Posterior vena cava (tissue), 2 donors: ENCODE results near the gene UVSSA. TPM values are rescaled to one million over a fixed set of nuclear protein-coding genes. Genes with fewer than 3 reads are reported as not detected.

Experiments
- DNase-seq: peaks from one replicate; pipeline ENCODE4 v3.0.0-alpha.2; 2020; ENCODE audit warnings: low spot score
- intact Hi-C, 2 donors: fragments of 100-400 bp; cut with DNase I; formaldehyde crosslinking; loops; one replicate each; pipeline versions ENCODE4 v1.14.1 to v1.14.2; 2022 to 2023
- total RNA-seq, 2 donors: library from RNA; stranded (reverse); fragmentation: NEBNext Ultra II Directional; extraction: Animal tissue kit (Norgen Biotek cat#: 25700); gene quantifications; one replicate each; pipeline ENCODE4 v1.2.1, GENCODE V29; 2021
- donor health status: DM: yes; HTN: yes; CAD: no.
- donor health status: DM: yes; HTN: yes; CAD: no.

The UVSSA gene
- total RNA-seq, 2 donors from 2014 or later: 14.3 to 14.7 TPM

- intact Hi-C loops: no loop called here
- peak; percentile 43 for DNase-seq
Measured at GRCh38 chr4:1398681-1399507, 51.9 kb downstream of the UVSSA start.

- DNase-seq: peak; percentile 40
Measured at GRCh38 chr4:1399508-1400190, 52.6 kb downstream of the UVSSA start.

GRCh38 chr4:1400191-1400805 lies 53.3 kb downstream of the UVSSA start:
- intact Hi-C loops: no loop called here
- DNase-seq: peak; percentile 58

More at GRCh38 chr4:1399508-1400190, 52.6 kb downstream of the UVSSA start:
- intact Hi-C loops: no loop called here

- peak; percentile 54 for DNase-seq
- intact Hi-C loops: no loop called here
Measured at GRCh38 chr4:1400831-1401408, 53.9 kb downstream of the UVSSA start.

- intact Hi-C loops: no loop called here
- peak; percentile 64 for DNase-seq
Measured at GRCh38 chr4:1401409-1402020, 54.5 kb downstream of the UVSSA start.

DNA sequence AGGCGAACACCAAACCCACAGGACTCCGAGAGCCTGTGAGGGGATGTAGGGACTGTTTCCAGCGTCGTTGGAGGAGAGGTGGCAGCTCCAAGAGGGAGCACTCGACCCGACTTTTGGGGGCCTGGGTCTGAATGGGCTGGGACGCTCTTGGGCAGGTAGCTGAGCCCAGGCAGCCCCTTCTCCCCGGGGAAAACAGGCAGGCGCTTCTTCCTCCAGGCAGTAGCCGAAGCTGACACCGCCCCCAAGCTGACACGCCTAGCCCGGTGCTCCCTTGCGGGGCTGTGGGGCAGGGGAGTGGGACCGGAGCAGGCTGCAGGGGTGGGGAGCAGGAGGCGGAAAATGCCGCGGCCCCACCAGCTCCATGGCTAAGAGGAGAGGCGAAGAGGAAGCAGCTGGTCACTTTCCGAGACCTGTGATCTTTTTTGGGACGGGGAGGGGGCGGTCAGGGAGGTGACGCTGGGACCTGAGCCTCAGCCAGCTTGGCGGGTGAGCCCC lies 55.1 kb downstream of the UVSSA start:
- peak; percentile 78 for DNase-seq
- intact Hi-C loops: no loop called here

GRCh38 chr4:1402516-1403091 lies 55.6 kb downstream of the UVSSA start:
- DNase-seq: peak; percentile 67

DNA sequence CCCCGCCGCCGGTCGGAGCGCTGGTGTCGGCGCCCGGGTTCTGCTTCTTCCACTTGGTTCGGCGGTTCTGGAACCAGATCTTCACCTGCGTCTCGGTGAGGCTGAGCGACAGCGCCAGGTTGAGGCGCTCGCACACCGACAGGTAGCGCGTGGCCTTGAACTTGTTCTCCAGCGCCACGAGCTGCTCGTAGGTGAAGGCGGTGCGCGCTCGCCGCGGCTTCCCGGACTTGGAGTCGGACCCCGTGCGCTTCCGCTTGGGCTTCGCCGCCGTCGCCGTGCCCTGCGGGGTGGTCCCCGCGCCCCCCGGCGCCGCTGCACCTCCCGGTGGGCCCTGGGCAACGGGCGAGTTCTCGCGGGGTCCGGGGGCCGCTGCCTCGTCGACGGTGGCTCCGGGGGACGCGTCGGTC lies 56.2 kb downstream of the UVSSA start:
- DNase-seq: peak; percentile 53
- intact Hi-C loops: no loop called here

More at GRCh38 chr4:1402516-1403091, 55.6 kb downstream of the UVSSA start:
- intact Hi-C loops: no loop called here

DNA sequence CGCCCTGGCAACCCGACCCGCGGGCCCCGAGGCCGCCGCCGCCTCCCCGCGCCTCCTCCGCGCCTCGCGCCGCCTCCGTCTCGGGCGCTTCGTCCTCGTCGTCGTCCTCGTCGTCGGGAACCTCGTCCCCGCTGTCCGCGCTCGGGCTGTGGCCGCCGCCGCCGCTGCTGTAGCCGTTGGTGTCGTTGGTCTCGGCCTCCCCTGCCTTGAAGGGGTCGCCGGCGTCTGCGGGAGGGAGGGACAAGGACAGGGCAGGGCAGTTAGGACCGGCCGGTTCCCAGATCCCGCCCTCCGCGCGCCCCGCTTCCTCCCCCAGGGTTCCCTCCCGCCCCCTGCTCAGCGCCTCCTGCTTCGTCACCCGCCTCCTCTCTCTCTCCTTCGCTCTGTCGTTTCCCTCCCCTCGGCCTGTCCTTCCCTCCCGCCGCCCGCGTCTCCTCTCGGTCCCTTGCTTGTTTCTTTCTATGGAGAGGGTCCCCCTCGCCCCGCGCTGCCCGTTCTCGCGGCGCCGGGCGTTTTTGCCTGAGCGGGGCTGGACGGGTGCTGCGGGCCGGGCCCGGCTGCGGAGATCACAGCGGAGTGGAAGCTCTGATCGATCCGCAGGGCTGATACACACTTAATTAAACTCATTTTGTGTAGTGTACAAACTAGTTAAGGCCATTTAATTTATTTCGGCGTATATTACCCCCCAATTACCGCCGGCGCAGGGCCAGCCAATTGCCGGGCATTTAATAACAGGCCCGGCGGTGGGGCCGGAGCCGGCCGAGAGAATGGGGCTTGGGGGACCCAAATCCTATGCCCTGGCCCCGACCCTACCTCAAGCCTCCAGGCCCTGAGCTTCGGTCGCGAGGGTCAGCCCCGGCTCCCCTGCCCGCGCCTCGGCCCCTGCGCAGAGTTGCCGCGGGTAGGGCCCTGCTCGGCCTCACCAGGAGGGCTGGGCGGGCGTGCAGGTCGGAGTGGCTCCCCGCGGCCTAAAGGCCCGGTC lies 56.9 kb downstream of the UVSSA start:
- intact Hi-C loops: no loop called here
- DNase-seq: peak; percentile 77

GRCh38 chr4:1404573-1405253 lies 57.7 kb downstream of the UVSSA start:
- intact Hi-C loops: no loop called here
- peak; percentile 71 for DNase-seq

- no peak for DNase-seq
- intact Hi-C loops: no loop called here
Measured at GRCh38 chr4:1405254-1405635, 58.2 kb downstream of the UVSSA start.

GRCh38 chr4:1405636-1406393 lies 58.8 kb downstream of the UVSSA start:
- intact Hi-C loops: no loop called here
- peak; percentile 71 for DNase-seq

DNA sequence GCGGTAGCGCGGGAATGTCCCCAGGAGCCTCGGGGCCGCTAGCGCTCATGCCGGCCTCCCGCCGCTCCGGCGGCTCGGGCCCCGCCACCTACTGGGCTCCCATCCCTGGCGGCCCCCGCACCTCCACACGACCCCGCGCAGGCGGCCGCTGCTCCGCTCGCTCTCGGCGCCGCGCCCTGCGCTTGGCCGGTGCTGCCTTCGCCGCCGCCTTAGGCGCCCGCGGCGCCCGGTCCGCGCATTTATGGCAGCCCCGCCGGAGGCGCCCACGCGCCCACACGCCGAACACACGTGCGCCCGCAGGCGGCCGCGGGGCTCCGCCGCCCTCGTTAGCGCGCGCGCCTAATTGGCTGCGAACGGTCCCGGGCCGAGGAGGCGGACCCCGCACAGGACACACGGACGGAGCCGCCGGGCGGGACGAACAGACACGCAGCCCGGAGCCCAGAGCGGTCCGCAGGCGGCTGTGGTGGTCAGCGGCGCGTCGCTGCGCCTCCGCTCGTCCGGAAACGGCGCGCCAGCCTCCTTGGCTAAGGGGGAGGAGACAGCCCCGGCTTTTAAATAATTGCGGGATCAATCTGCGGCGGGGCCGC lies 59.5 kb downstream of the UVSSA start, which contains the start of gene NKX1-1:
TSS of gene NKX1-1 (minus strand) at position 49 of the 587 bp plus-strand sequence. CDS start at position 49, 0 bp downstream.
- DNase-seq: peak; percentile 71
- intact Hi-C loops: no loop called here

DNA sequence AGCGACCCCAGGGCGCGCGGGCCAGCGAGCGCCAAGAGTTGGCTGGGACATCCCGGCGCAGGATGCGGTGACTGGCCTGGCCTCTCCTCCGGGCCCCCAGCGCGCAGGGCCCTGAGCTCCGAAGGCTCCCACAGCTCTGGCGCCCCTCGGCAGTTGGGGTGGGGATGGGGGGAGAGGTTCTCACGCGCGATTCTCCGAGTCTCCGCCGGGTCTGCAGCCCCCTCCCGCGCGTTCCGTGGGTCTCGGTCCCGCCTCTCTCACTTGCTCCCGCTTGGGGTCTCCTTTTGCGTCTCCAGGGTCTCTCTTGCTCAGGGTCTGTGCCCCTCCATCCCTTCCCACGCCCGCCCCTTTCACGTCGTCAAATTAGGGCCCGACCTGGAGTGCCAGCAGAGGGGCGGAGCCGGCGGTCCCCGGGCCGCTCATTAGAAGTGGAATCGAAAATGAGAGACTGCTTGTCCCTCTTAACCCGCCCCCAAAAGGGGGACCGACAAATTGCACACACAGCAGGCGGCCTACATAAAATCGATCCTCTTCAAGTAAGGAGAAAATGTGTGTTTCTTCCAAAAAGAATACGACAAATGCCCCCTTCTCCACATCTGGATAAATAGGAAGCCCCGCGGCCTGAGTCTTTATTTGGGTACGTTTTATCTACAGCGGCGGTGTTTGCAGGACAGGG lies 60.1 kb downstream of the UVSSA start:
- intact Hi-C loops: no loop called here
- DNase-seq: peak; percentile 73

GRCh38 chr4:1407657-1408333 lies 60.8 kb downstream of the UVSSA start:
- intact Hi-C loops: no loop called here
- no peak for DNase-seq
